ENCODE results near the gene SNRPB2.

SNRPB2 gene

GRCh38 chr20:16712511-16712947, 17.3 kb upstream of the SNRPB2 start:
- Histone ChIP-seq H3K36me3 (ENCODE audit: insufficient read depth, low read length) (no peaks in the 10 kb centered on the region), H3K4me1 (ENCODE audit: insufficient read depth, low read length, poor library complexity, severe bottlenecking) (peaks cover 21% of the 10 kb centered on the region), H3F3A (ENCODE audit: low read depth) (peaks cover 4% of the 10 kb centered on the region), H3K4me2 (ENCODE audit: low read depth, low read length, poor library complexity, severe bottlenecking) (no peak overlapping the region), H3K79me2 (ENCODE audit: insufficient read depth, low read length) (no peaks in the 10 kb centered on the region), H3K9me2 (replicated peaks; ENCODE audit: low read depth, low read length) (no peaks in the 10 kb centered on the region), H3K4me3 (ENCODE audit: low read length, poor library complexity, severe bottlenecking) (no peak overlapping the region), H4K20me1 (ENCODE audit: insufficient read depth, low read length, poor library complexity, severe bottlenecking) (no peaks in the 10 kb centered on the region), H2AFZ (ENCODE audit: low read length) (no peak overlapping the region), H3K9me3 (ENCODE audit: insufficient read depth, low read depth, low read length) (no peaks in the 10 kb centered on the region), H3K27me3 (ENCODE audit: insufficient read depth, low read length, poor library complexity, severe bottlenecking) (peaks cover 72% of the 10 kb centered on the region), H3K9ac (ENCODE audit: low read depth, low read length, poor library complexity, severe bottlenecking) (no peak overlapping the region)
- TF ChIP-seq CTCF (conservative IDR thresholded peaks at IDR 0.05; ENCODE audit: low read length) (no peak), EZH2phosphoT487 (IDR thresholded peaks at IDR 0.05; ENCODE audit: borderline replicate concordance) (no peak)

GRCh38 chr20:16713066-16713465, 16.8 kb upstream of the SNRPB2 start:
- no peaks in the 10 kb centered on the region for H3K9me2 ChIP-seq (replicated peaks; ENCODE audit: low read depth, low read length)
- TF ChIP-seq CTCF (conservative IDR thresholded peaks at IDR 0.05; ENCODE audit: low read length) (no peak), EZH2phosphoT487 (IDR thresholded peaks at IDR 0.05; ENCODE audit: borderline replicate concordance) (no peak)
- H3K4me3 ChIP-seq (ENCODE audit: low read length, poor library complexity, severe bottlenecking): no peak overlapping the region
- peaks cover 17% of the 10 kb centered on the region for H3K4me1 ChIP-seq (ENCODE audit: insufficient read depth, low read length, poor library complexity, severe bottlenecking)
- H3K9ac ChIP-seq (ENCODE audit: low read depth, low read length, poor library complexity, severe bottlenecking): no peak overlapping the region
- no peaks in the 10 kb centered on the region for H3K79me2 ChIP-seq (ENCODE audit: insufficient read depth, low read length)
- no peaks in the 10 kb centered on the region for H3K36me3 ChIP-seq (ENCODE audit: insufficient read depth, low read length)
- no peaks in the 10 kb centered on the region for H4K20me1 ChIP-seq (ENCODE audit: insufficient read depth, low read length, poor library complexity, severe bottlenecking)
- H3K27me3 ChIP-seq (ENCODE audit: insufficient read depth, low read length, poor library complexity, severe bottlenecking): peaks cover 77% of the 10 kb centered on the region
- no peak overlapping the region for H3K4me2 ChIP-seq (ENCODE audit: low read depth, low read length, poor library complexity, severe bottlenecking)
- H3F3A ChIP-seq (ENCODE audit: low read depth): peaks cover 4% of the 10 kb centered on the region
- no peaks in the 10 kb centered on the region for H3K9me3 ChIP-seq (ENCODE audit: insufficient read depth, low read depth, low read length)
- no peak overlapping the region for H2AFZ ChIP-seq (ENCODE audit: low read length)

- H3K9me2 ChIP-seq (replicated peaks; ENCODE audit: low read depth, low read length): no peaks in the 10 kb centered on the region
- no peaks in the 10 kb centered on the region for H3K9me3 ChIP-seq (ENCODE audit: insufficient read depth, low read depth, low read length)
- H3K4me2 ChIP-seq (ENCODE audit: low read depth, low read length, poor library complexity, severe bottlenecking): no peak overlapping the region
- no peaks in the 10 kb centered on the region for H3F3A ChIP-seq (ENCODE audit: low read depth)
- H3K36me3 ChIP-seq (ENCODE audit: insufficient read depth, low read length): no peaks in the 10 kb centered on the region
- no peaks in the 10 kb centered on the region for H4K20me1 ChIP-seq (ENCODE audit: insufficient read depth, low read length, poor library complexity, severe bottlenecking)
- H2AFZ ChIP-seq (ENCODE audit: low read length): no peak overlapping the region
- no peaks in the 10 kb centered on the region for H3K79me2 ChIP-seq (ENCODE audit: insufficient read depth, low read length)
- H3K4me1 ChIP-seq (ENCODE audit: insufficient read depth, low read length, poor library complexity, severe bottlenecking): peaks cover 7% of the 10 kb centered on the region
- H3K9ac ChIP-seq (ENCODE audit: low read depth, low read length, poor library complexity, severe bottlenecking): no peak overlapping the region
- TF ChIP-seq CTCF (conservative IDR thresholded peaks at IDR 0.05; ENCODE audit: low read length) (no peak), EZH2phosphoT487 (IDR thresholded peaks at IDR 0.05; ENCODE audit: borderline replicate concordance) (no peak)
- peaks cover 87% of the 10 kb centered on the region for H3K27me3 ChIP-seq (ENCODE audit: insufficient read depth, low read length, poor library complexity, severe bottlenecking)
- H3K4me3 ChIP-seq (ENCODE audit: low read length, poor library complexity, severe bottlenecking): no peak overlapping the region
Observed at GRCh38 chr20:16714242-16714641, 15.6 kb upstream of the SNRPB2 start.
